Keratinocyte (primary cell): ENCODE data around the gene TNFSF15. TPM values are rescaled to one million over a fixed set of nuclear protein-coding genes. Genes with fewer than 3 reads are reported as not detected.

Experiments used
- DNase-seq: peaks from one replicate; pipeline ENCODE4 v3.0.0-alpha.2; 2011; ENCODE audit warnings: low read depth, missing footprints, low spot score
- FAIRE-seq: peaks from 2 replicates; lab custom pipeline; 2011; peaks lifted over from hg19 to GRCh38; lab: Jason Lieb, UNC
- H2AFZ ChIP-seq: 2 replicates; pipeline ENCODE4 v1.6.0; 2012; ENCODE audit warnings: low read length, control low read depth, inconsistent platforms; ENCODE audit not compliant: control insufficient read depth
- H3K27ac ChIP-seq: 2 replicates; pipeline ENCODE4 v1.5.1; 2011; ENCODE audit warnings: low read length; ENCODE audit not compliant: control insufficient read depth, insufficient read depth
- H3K27me3 ChIP-seq: 3 replicates; pipeline ENCODE4 v1.6.0; 2011; ENCODE audit warnings: low read length; ENCODE audit not compliant: control insufficient read depth, insufficient read depth; ENCODE audit errors: extremely low read depth
- H3K36me3 ChIP-seq, 2 experiments: 2 replicates in 1 of 2; 3 replicates in 1 of 2; pipeline ENCODE4 v1.5.1; 2011; ENCODE audit warnings: low read length in 2 of 2, mild to moderate bottlenecking in 1 of 2; ENCODE audit not compliant: control insufficient read depth in 2 of 2, insufficient read depth in 2 of 2; ENCODE audit errors: extremely low read depth in 1 of 2
- H3K4me1 ChIP-seq: 3 replicates; pipeline ENCODE4 v1.5.1; 2011; ENCODE audit warnings: low read length; ENCODE audit not compliant: control insufficient read depth, insufficient read depth; ENCODE audit errors: extremely low read depth
- H3K4me2 ChIP-seq: 3 replicates; pipeline ENCODE4 v1.6.0; 2011; ENCODE audit warnings: low read depth, low read length; ENCODE audit not compliant: control insufficient read depth, insufficient read depth; ENCODE audit errors: extremely low read depth
- H3K4me3 ChIP-seq, 3 experiments: fragments of 200-600 bp in 1 of 3; sonication (generic) in 1 of 3; 2 replicates in 2 of 3; 3 replicates in 1 of 3; pipeline ENCODE4 v1.5.1; 2011 to 2016; ENCODE audit warnings: low read length in 3 of 3, mild to moderate bottlenecking in 3 of 3, control low read depth in 2 of 3, inconsistent platforms in 1 of 3, low read depth in 1 of 3, mixed read lengths in 1 of 3, mixed run types in 1 of 3, moderate library complexity in 1 of 3; ENCODE audit not compliant: control insufficient read depth in 2 of 3, insufficient read depth in 2 of 3; ENCODE audit errors: extremely low read depth in 1 of 3
- H3K79me2 ChIP-seq: 2 replicates; pipeline ENCODE4 v1.6.0; 2012; ENCODE audit warnings: low read length; ENCODE audit not compliant: control insufficient read depth, insufficient read depth
- H3K9ac ChIP-seq: 3 replicates; pipeline ENCODE4 v1.6.0; 2011; ENCODE audit warnings: low read length; ENCODE audit not compliant: control insufficient read depth, insufficient read depth; ENCODE audit errors: extremely low read depth
- H3K9me1 ChIP-seq: 3 replicates; pipeline ENCODE4 v1.6.0; 2011; ENCODE audit warnings: low read length; ENCODE audit not compliant: control insufficient read depth, insufficient read depth; ENCODE audit errors: extremely low read depth
- H3K9me3 ChIP-seq: 2 replicates; pipeline ENCODE4 v1.5.1; 2012; ENCODE audit warnings: low read depth, low read length; ENCODE audit not compliant: control insufficient read depth
- H4K20me1 ChIP-seq: 3 replicates; pipeline ENCODE4 v1.6.0; 2011; ENCODE audit warnings: low read length; ENCODE audit not compliant: control insufficient read depth, insufficient read depth; ENCODE audit errors: extremely low read depth
- CTCF ChIP-seq, 3 experiments: IDR thresholded peaks in 1 of 3; conservative IDR thresholded peaks in 1 of 3; optimal IDR thresholded peaks in 1 of 3; 2 replicates in 2 of 3; 3 replicates in 1 of 3; pipeline versions ENCODE3 to v1.5.1; 2011; ENCODE audit warnings: low read length in 3 of 3, mild to moderate bottlenecking in 3 of 3, moderate library complexity in 2 of 3, control low read depth in 1 of 3, inconsistent platforms in 1 of 3; ENCODE audit not compliant: insufficient read depth in 2 of 3; ENCODE audit errors: extremely low read depth in 1 of 3
- EZH2 ChIP-seq: IDR thresholded peaks from one replicate; pipeline ENCODE4 v1.6.1; 2012; ENCODE audit warnings: inconsistent platforms, mild to moderate bottlenecking, low read length, moderate library complexity
- dilution Hi-C: fragments of 300-500 bp; cut with MboI; formaldehyde crosslinking; loops from one replicate; pipeline ENCODE4 v1.7.0; 2020; ENCODE audit warnings: low sequenced_read_pairs; ENCODE audit not compliant: extremely low pct_ligation_motif_present
- polyA plus RNA-seq, 5 experiments: library from polyadenylated mRNA; depleted of rRNA in 3 of 5; stranded (reverse) in 3 of 5; stranded (forward) in 1 of 5; unstranded in 1 of 5; fragments of >200 nt; gene quantifications; 1 replicate in 1 of 5; 2 replicates in 3 of 5; 3 replicates in 1 of 5; pipeline versions ENCODE4 v1.2.1 to v1.2.3, GENCODE V29; 2011 to 2012; ENCODE audit warnings: missing spikeins in 2 of 5, low read depth in 1 of 5, low replicate concordance in 1 of 5

The TNFSF15 gene
- polyA plus RNA-seq, 1 donor (not counting 4 experiments of a cell fraction or from before 2014, with no cell fraction given), result 1.1 TPM

DNA sequence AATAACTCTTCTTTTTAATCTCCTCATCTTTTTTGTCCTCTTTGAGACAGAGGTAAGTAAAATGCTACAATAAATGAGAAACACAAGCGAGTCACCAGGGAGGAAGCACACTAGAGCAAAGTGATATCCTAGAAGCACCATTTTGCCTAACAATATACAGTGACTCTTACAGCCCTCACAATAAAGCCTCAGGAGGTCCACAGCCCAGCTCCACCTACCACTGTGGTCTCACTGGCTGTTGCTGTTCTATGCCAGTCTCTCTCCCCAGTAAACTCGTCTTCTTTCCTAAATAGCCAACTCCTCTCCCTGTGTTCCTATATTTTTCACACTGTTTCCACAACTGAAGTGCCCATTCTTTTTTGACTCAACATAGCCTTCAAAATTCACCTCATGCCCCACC, 44.3 kb downstream of the TNFSF15 start:
- Histone ChIP-seq H3K9ac (no peak overlapping the region), H3K9me3 (no peaks in the 10 kb centered on the region), H3K36me3 (no peaks in the 10 kb centered on the region), H4K20me1 (no peaks in the 10 kb centered on the region), H3K9me1 (no peaks in the 10 kb centered on the region), H3K4me1 (no peaks in the 10 kb centered on the region), H3K4me3 (no peak overlapping the region), H3K79me2 (no peaks in the 10 kb centered on the region), H3K27me3 (peaks cover 18% of the 10 kb centered on the region), H3K4me2 (no peak overlapping the region), H3K27ac (no peak overlapping the region), H2AFZ (no peak overlapping the region)
- no peak for TF ChIP-seq EZH2
- DNase-seq (no peak), FAIRE-seq (no peak)
- dilution Hi-C loops, result no loop called here

DNA sequence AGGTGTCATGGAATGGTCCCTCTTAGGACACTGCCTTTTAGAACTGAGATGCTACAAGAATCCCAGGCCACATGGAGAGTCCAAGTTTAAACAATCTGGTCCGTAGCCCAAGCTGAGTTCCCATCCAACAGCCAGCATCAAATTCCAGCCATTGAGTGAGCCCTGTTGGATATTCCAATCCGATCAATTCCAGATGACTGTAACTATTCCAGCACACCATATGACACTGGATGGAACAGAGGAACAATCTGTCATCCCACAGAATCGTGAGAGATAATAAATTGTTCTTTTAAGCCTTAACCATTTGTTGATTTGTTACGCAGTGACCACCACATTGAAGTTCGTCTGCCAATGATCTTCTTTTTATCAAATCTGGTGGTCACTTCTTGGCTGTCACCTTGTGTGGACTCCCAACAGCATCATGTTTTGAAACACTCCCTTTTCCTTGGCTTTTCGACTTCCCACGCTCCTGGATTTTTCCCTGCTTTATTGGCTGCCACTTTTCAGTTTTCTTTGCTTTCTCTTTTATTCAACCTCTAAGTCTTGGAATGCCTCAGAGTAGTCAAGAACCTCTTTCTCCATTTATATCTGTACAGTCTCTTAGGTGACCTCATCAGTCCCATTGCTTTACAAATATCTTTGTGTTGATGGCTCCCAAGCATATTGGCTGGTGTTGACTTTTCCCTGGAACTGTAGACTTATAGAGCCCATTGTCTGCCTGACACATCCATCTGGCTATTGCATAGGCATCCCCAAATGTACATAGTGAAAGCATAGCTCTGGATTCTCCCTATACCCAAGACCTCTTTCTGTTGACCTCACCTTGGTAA, 46.1 kb downstream of the TNFSF15 start:
- Histone ChIP-seq H3K9ac (no peak overlapping the region), H3K36me3 (no peaks in the 10 kb centered on the region), H3K4me2 (no peak overlapping the region), H3K9me1 (no peaks in the 10 kb centered on the region), H3K9me3 (no peaks in the 10 kb centered on the region), H2AFZ (no peak overlapping the region), H3K27ac (no peak overlapping the region), H3K79me2 (no peaks in the 10 kb centered on the region), H3K4me3 (no peak overlapping the region), H4K20me1 (no peaks in the 10 kb centered on the region), H3K4me1 (no peaks in the 10 kb centered on the region), H3K27me3 (peaks cover 15% of the 10 kb centered on the region)
- dilution Hi-C loops, result no loop called here
- TF ChIP-seq CTCF (optimal IDR thresholded peaks at IDR 0.05 in 1 of 3, IDR thresholded peaks at IDR 0.05 in 1 of 3, conservative IDR thresholded peaks at IDR 0.05 in 1 of 3; ENCODE audit: extremely low read depth in 1 of 3, insufficient read depth in 2 of 3, low read length in 3 of 3) (no peak), EZH2 (no peak)
- DNase-seq, result no peak
- no peak for FAIRE-seq
